GM18867 (cell line): Measurements from ENCODE around the gene EML2.

Experiments used
- ATAC-seq: cut with Tn5 transposase; IDR thresholded peaks from one replicate; pipeline ENCODE4 v1.9.1; 2021; ENCODE audit warnings: mild to moderate bottlenecking, moderate library complexity; ENCODE audit not compliant: unreplicated experiment

The EML2 gene

DNA sequence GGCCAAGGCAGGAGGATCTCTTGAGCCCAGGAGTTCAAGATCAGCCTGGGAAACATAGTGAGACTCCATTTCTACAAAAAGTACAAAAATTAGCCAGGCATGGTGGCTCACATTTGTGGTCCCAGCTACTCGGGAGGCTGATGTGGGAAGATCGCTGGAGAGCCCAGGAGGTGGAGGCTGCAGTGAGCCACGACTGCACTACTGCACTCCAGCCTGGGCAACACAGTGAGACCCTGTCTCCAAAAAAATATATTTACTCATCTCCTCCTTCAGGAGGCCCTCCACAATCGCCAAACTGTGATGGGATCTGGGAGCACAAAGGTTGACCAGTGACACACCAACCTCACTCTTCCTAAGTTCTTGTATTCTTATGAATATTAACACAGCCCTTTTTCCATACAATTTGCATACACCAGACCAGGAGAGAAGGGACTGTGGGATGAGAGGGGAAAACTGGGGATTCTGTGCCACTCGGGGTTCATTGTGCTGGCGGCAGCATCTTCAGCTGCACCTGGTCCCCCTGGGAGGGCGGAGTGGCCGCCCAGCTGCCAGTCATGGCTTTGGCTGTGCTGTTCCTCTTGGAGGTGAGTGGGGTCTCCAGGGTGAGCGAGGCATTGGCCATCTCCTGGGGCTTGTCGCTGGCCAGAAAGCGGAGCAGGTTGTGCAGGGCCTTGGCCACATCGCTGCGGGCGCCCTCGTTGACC is 48.7 kb downstream of the EML2 start:
- no peak for ATAC-seq

DNA sequence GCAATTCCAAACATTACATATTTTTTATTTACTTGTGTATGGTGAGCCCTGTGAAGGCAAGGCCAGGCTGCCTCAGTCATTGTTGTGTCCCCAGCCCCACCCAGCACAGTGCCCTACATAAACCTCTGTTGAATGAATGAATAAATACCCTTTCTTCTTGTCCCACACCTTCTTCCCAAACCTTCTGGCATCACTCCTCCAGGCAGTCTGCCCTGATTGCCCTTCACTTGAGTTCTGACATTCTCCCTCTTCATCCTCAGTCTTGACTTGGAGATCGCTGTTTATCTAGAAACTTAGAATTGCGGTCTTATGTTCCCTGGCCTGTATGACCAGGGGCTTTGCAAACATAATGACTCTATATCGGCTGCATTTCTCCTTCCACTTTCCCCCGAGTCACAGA is 49.4 kb downstream of the EML2 start:
- ATAC-seq: no peak

DNA sequence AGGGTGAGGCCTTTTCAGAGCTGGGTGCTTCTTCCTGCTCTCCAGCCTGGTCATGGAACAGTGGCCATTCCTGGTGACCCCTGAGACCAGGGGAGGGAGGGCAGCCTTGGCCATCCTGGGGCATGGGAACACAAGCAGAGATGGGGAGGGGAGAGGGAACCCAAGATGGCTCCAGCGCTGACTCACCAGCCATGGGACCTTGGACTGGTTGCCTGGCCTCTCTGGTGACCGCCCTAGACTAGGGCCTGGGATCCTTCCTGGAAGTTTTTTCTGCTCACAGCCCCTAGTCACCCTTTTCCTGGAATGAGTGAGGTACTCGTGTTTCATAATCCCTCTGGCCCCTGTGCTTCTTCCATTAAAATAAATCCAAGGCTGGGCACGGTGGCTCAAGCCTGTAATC is 51.3 kb downstream of the EML2 start:
- no peak for ATAC-seq

DNA sequence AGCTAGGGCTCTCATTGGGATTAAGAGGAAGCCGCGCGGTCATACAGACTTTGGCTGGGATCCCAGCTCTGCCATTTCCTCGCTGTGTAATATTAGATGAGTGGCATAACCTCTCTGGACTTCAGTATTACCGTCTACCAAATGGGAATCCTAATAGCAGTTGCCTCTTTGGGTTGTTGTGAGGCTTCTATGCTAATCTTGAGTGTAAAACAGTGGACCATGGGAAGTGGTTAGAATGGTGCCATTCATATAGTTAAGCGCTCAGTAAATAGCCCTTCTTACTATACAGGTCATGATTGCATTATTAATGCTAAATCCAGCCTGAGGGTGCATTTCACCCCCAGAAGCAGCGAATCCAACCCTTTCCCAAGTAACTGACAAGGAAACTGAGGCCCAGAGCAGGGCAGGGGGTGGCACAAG is 54.0 kb downstream of the EML2 start:
- no peak for ATAC-seq

DNA sequence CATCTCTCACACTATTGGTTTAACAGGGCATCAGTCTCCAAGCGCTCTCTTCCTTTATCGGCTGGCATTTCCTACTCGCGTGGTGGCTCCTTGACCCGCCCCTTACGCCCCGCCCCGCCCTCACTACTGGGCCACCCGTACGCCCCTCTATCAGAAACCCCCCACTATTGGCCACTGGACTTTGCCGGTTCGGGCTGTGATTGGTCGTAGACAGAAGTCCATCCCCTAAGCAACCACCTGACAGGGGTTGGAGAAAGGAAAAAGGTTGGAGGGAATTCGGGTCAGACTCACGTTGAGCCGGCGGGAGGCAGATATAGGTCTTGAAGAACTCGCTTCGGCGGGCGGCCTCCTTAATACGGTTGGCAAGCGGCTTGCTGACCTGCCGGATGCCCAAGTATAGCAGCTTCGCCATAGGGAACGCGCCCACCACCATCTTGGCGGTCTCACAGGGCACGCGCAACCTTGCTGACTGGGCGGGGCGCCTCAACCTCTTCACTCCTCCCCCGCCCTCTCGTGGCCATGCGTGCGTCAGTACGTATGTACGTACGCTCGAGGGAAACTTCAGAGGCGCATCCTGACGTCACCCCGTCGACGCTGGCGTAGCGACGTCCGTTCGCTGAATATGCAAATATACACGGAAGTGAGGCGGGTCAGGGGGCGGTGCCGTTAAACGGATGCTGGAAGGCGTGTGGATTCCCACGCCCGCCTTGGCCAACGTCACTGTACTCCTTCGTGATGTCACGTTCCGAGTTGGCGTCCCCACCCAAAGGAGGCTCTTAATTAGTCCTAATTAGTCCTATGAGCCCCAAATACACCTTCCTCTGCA is 54.7 kb downstream of the EML2 start, which contains the start of gene OPA3:
Gene OPA3, minus strand, starts transcription at position 471 of the 826 bp plus-strand sequence. Its CDS starts 38 bp downstream, at position 433.
- peak; percentile 85 for ATAC-seq

DNA sequence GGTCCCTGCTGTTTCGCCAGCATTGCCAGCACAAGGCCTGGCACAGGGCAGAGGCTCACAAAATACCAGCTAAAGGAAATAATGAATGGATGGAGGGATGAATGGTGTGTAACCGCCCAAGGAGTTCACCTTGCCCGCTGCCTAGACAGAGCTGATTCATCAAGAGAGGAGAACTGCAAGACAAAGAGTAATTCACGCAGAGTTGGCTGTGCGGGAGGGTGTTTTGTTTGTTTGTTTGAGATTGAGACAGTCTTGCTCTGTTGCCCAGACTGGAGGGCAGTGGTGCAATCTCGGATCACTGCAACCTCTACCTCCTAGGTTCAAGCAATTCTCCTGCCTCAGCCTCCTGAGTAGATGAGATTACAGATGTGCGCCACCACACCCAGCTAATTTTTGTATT is 57.6 kb downstream of the EML2 start:
- ATAC-seq: no peak

DNA sequence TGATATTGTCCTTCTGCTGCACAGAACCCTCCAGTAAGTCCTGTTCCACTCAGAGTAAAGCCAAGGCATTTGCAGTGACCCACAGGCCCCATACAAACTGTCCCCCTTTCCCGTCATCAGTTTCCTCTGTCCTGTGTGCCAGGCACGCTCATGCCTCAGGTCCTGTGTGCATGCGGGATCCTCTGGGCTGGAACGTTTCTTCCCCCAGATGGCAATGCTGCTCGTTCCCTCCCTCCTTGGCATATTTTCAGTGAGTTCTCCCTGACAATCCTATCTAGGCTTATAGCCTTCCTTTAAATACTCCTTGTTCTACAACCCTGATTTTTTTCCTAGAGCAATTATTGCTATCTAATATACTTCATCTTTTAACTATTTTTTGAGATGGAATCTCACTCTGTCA is 60.3 kb downstream of the EML2 start:
- ATAC-seq: no peak

DNA sequence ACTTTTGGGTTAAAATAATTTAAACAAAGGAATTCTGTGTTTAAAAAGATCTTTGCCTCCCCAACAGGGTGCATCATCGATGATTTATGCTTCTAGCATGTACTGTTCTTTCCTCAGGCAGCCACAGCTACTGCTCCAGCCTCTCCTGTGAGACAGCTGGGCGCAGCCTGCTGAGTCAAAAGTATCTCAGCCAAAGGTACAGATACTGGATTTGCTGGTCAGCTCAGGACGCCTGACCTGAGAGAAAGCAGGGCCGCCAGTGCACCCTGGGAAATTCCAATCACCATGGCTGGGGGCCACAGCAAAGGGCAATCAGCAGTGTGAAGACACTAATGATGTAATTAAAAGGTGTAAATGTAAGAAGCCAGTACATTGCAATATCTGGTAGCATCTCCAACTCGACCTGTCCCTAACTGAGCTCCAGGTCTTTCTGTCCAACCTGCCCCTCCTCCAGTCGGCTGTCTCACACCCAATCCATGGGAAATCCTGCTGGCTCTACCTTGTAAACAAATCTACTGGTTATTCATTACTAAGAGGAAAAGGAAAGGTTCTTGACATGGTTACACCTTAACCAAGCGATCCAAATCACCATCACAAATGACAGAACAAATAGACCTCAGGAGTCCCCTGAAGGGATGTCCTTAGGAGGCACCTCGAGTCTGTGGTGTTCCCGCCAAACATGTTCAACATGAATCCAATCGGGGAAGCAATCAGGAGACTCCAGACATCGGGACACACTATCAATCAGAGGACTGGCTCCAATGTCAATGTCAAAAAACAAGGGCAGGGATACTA is 61.9 kb downstream of the EML2 start:
- no peak for ATAC-seq

DNA sequence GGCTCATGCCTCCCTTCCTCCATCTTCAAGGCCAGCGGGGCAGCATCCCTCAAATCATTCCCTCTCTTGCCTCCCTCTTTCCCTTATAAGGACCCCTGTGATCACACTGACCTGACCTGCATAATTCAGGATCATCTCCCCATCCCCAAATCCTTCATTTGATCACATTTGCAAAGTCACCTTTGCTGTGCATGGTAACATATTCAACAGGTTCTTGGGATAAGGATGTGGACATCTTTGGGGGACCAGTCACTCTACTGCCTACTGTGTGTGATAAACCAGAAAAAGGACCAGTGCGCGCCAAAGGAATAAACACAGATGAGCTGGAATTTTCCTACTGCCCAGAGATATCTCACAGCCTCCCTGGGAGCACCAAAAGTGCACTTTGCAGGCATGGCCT is 62.5 kb downstream of the EML2 start:
- ATAC-seq: no peak

DNA sequence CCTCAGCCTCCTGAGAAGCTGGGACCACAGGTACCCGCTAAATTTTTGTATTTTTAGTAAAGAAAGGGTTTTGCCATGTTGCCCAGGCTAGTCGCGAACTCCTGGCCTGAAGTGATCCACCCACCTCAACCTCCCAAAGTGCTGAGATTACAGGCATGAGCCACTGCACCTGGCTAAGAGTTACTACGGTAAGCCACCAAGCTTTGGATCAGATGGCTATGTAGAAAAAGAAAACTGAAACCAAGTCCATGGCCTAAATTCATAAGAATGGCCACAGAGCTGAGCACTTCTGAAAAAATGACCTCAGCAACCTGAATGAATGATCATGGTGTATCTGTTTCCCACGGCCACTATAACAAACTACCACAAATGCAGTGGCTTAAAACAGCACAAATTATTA is 64.0 kb downstream of the EML2 start:
- ATAC-seq: no peak

DNA sequence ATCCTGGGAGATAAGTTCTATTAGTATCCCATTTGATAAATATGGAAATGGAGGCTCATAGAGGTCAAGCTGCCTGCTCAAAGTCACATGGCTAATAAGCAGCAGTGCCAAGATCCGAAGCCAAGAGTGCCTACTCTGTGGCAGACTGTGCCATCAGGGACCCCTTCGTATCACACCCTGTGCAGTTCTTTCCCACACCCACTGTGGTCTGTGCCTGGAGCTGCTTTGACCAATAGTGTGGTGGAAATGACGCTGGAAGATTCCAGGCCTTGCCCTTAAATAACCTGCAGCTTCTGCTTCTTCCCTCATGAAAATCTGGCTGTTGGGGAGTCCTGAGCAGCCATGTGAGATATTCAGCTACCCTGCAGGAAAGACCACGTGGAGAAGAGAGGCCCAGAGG is 64.7 kb downstream of the EML2 start:
- ATAC-seq: no peak

DNA sequence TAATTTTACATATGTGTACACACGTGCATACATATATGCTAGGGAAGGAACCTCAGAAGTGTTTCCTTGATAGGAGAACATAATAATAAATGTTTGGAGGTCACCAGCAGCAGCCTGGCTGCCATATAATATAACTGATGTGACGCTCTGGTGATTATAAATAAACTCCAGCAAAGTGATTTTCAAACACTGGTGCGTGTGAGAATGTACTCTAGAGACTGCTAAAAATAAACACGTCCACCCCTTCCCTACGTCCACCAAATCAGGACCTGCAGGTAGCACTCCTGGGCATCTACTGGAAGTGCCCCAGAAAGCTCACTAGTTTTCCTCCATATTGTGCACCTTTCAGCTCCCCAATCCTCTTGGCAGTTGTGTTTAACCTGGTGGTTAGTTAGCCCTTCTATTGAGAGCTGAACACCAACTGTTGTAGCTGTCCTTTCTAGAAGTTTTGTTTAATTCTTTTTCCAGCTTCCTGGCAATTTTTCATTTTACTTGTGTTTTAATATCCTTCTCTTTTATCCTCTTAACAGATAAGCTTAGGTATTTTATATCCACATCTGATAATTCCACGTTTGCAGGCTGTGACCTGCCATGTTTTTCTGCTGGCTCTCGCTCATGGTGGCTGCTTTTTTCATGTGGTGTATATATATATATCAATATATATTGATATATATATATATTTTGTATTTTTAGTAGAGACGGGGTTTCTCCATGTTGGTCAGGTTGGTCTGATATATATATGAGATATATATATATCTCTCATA is 67.6 kb downstream of the EML2 start:
- no peak for ATAC-seq

DNA sequence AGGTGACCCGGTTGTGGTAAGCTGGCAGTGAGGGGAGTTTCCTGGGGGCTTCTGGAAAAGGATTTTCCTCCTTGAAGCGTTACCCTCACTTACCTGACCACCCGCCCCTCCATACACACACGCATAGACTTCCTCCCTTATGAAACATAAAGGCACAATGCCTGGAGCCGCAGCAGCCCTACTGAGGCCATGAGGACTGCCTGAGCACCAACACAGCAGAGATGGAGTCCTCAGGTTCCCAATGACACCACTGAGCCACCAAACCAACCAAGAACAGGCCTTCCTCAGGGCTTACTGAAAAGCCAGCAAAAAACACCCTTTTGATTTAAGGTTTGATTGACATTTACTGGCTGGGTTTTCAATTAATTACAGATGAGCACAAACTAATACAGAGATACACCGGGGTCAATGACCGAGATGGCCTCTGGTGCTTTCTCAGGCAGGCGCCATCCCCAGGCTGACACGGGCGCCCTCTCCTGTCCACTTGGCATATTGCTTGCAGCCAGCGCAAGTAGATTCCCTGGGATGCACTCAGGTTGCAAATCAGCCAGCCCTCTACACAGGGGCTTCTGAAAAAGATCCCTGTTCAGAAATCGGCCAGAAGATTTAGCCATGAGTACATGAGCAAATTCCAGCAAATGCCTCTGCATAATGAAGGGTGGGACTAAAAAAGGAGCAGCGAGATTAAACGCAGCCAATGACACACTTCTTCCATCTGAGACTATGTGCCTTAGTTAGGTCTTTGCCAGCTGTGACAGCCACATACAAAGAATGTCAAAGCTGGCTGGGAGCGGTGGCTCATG is 69.4 kb downstream of the EML2 start:
- ATAC-seq: no peak

DNA sequence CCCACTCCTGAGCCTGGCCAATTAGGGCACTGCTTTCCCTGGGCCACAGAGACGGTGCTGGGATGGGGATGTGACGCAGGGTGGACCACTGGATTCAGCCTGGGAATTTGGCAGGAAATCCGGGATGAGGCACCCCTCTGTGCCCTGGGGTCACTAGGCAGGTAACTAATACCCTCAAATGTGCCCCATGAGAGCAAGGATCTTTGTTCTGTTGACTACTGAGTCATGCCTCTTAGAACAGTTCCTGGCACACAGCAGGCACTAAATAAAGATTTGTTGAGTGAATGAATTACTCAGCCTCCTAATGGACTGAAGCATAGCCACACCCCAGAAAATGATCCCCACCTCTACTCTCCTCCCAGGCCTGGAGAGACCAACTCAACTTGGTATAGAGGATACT is 70.5 kb downstream of the EML2 start:
- no peak for ATAC-seq

DNA sequence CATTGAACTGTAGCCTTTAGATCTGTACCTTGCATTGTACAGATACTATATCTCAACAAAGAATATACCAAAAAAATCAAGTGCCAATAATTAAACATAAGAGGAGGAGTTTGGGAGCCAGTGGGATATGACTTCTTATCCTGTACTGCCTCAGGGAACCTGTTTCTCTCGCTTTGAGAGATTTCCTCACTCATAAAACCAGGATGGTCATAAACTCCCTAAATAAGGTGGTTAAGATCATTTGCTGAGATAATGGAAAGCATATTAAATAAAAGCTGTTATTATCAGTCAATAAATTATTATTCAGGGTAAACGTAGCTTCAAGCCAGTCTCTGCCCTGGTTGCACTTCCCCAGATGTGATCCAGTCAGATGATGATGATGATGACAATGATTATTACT is 71.6 kb downstream of the EML2 start:
- no peak for ATAC-seq

DNA sequence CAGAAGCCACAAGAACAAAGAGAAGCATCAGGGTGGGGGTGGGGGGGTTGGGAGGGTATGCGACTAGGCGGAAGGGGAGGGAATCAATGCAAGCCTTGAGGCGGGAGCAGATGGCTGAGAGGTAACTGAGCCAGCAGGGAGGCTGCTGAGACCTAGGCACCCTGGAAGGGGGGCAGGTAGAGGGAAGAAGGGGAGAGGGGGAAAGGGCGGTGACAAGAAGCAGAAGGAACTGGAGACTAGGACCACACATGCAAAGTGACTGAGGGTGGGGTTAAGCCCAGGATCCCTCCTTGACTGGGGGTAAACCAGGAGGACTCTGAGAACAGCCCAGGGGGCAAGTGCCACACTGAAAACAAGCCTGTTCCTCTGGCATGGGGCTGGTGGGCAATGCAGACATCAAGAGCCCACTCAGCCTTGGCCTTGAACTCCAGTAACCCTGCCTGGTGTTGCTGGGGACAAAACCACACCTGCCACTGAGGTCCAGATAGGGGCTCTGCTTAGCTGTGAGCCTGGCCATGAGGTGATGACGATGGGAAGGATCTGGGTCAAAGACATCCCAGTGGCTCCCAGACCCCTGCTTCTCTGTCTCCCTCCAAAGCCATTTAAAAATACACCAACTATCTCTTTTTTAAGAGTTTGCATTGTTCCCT is 74.9 kb downstream of the EML2 start:
- ATAC-seq: no peak

DNA sequence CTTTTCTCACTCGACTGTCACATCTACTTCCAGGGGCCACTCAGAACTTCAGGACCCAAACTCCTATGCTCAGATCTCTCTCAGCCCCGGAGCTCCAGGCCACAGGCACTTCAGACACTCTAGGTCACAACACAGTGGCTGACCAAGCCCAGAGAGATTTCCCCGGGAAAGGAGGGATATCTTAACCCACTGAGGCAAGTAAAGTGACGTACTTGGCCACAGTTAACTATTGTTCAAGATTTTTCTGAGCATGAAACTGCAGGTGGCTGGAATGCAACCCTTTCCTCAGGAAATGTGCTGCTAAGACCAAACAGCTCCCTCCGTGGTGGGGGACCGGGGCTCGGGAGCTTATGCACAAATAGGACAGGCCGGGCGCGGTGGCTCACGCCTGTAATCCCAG is 78.5 kb downstream of the EML2 start:
- no peak for ATAC-seq

DNA sequence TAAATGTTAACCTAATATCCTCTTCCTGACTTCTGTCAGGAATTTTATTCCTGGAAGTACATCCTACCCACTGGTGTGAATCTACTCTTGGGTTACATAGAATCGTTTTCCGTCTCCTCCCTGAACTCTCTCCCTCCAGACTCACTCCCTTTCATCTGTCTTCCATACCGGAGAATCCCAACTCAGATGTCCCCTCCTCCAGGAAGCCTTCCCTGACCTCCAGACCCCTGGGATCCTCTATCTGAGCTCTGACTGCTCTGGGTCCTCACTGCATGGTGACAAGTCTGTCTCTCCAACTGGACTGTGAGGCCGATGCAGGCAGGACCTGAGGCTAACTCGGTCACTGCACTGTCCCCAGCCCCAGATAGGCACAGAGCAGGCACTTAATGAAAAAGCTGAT is 79.2 kb downstream of the EML2 start:
- no peak for ATAC-seq
